ENCODE data around the gene MIGA2. TPM values are rescaled to one million over a fixed set of nuclear protein-coding genes. Genes with fewer than 3 reads are reported as not detected.

Gene MIGA2
- total RNA-seq, 1 donor from 2014 or later: 19.7 TPM

- no peak for TF ChIP-seq CTCF (IDR thresholded peaks at IDR 0.05)
- Mint-ChIP-seq H3K4me3 (ENCODE audit: unreplicated experiment) (no peak overlapping the region), H3K36me3 (ENCODE audit: low read depth) (peaks cover 11% of the 10 kb centered on the region), H3K27me3 (ENCODE audit: low read depth) (no peaks in the 10 kb centered on the region), H3K9me3 (ENCODE audit: low read depth) (no peaks in the 10 kb centered on the region), H3K27ac (ENCODE audit: unreplicated experiment) (no peak overlapping the region), H3K4me1 (ENCODE audit: low read depth) (peaks cover 10% of the 10 kb centered on the region)
- no peak for DNase-seq (ENCODE audit: low spot score)
Measured at GRCh38 chr9:129008469-129008965, 27.9 kb upstream of the MIGA2 start.

GRCh38 chr9:129008986-129009583 is 27.3 kb upstream of the MIGA2 start:
- H3K36me3 Mint-ChIP-seq (ENCODE audit: low read depth): peaks cover 11% of the 10 kb centered on the region
- TF ChIP-seq CTCF (IDR thresholded peaks at IDR 0.05): no peak
- no peak for DNase-seq (ENCODE audit: low spot score)
- H3K27me3 Mint-ChIP-seq (ENCODE audit: low read depth): no peaks in the 10 kb centered on the region
- H3K27ac Mint-ChIP-seq (ENCODE audit: unreplicated experiment): no peak overlapping the region
- no peaks in the 10 kb centered on the region for H3K9me3 Mint-ChIP-seq (ENCODE audit: low read depth)
- peaks cover 10% of the 10 kb centered on the region for H3K4me1 Mint-ChIP-seq (ENCODE audit: low read depth)
- H3K4me3 Mint-ChIP-seq (ENCODE audit: unreplicated experiment): no peak overlapping the region

- H3K27ac Mint-ChIP-seq (ENCODE audit: unreplicated experiment): no peak overlapping the region
- no peak for TF ChIP-seq CTCF (IDR thresholded peaks at IDR 0.05)
- no peaks in the 10 kb centered on the region for H3K9me3 Mint-ChIP-seq (ENCODE audit: low read depth)
- no peaks in the 10 kb centered on the region for H3K27me3 Mint-ChIP-seq (ENCODE audit: low read depth)
- no peak for DNase-seq (ENCODE audit: low spot score)
- peaks cover 10% of the 10 kb centered on the region for H3K4me1 Mint-ChIP-seq (ENCODE audit: low read depth)
- peaks cover 13% of the 10 kb centered on the region for H3K36me3 Mint-ChIP-seq (ENCODE audit: low read depth)
- no peak overlapping the region for H3K4me3 Mint-ChIP-seq (ENCODE audit: unreplicated experiment)
Measured at GRCh38 chr9:129009584-129010141, 26.8 kb upstream of the MIGA2 start.

- no peak for DNase-seq (ENCODE audit: low spot score)
- no peak overlapping the region for H3K27ac Mint-ChIP-seq (ENCODE audit: unreplicated experiment)
- no peak for TF ChIP-seq CTCF (IDR thresholded peaks at IDR 0.05)
- H3K9me3 Mint-ChIP-seq (ENCODE audit: low read depth): no peaks in the 10 kb centered on the region
- H3K4me1 Mint-ChIP-seq (ENCODE audit: low read depth): peaks cover 10% of the 10 kb centered on the region
- H3K36me3 Mint-ChIP-seq (ENCODE audit: low read depth): peaks cover 10% of the 10 kb centered on the region
- H3K4me3 Mint-ChIP-seq (ENCODE audit: unreplicated experiment): no peak overlapping the region
- H3K27me3 Mint-ChIP-seq (ENCODE audit: low read depth): no peaks in the 10 kb centered on the region
Measured at GRCh38 chr9:129010267-129010975, 26.0 kb upstream of the MIGA2 start.

GRCh38 chr9:129011170-129011569 is 25.3 kb upstream of the MIGA2 start:
- Mint-ChIP-seq H3K36me3 (ENCODE audit: low read depth) (peaks cover 8% of the 10 kb centered on the region), H3K4me3 (ENCODE audit: unreplicated experiment) (no peak overlapping the region)

More at GRCh38 chr9:129011170-129011569, 25.3 kb upstream of the MIGA2 start:
- peaks cover 10% of the 10 kb centered on the region for H3K4me1 Mint-ChIP-seq (ENCODE audit: low read depth)
- no peaks in the 10 kb centered on the region for H3K27me3 Mint-ChIP-seq (ENCODE audit: low read depth)
- no peak for DNase-seq (ENCODE audit: low spot score)
- H3K9me3 Mint-ChIP-seq (ENCODE audit: low read depth): no peaks in the 10 kb centered on the region
- no peak overlapping the region for H3K27ac Mint-ChIP-seq (ENCODE audit: unreplicated experiment)
- TF ChIP-seq CTCF (IDR thresholded peaks at IDR 0.05): no peak
